Mesendoderm (in vitro differentiated cells): ENCODE data around the gene EPN2.

Experiments
- DNase-seq: peaks from one replicate; pipeline ENCODE4 v3.0.0; 2013
- H2AK5ac ChIP-seq: 2 replicates; pipeline ENCODE4 v1.6.1; 2013; ENCODE audit warnings: low read length, inconsistent platforms
- H2BK120ac ChIP-seq: 2 replicates; pipeline ENCODE4 v1.6.1; 2013; ENCODE audit warnings: low read depth, mild to moderate bottlenecking, low read length, moderate library complexity, mixed read lengths
- H2BK15ac ChIP-seq: replicated peaks from 2 replicates; pipeline ENCODE4 v1.6.1; 2013; ENCODE audit warnings: low read depth, mild to moderate bottlenecking, moderate library complexity
- H2BK5ac ChIP-seq: 2 replicates; pipeline ENCODE4 v1.6.1; 2013; ENCODE audit warnings: low read length, inconsistent platforms
- H3K18ac ChIP-seq: 2 replicates; pipeline ENCODE4 v1.6.1; 2013; ENCODE audit warnings: mild to moderate bottlenecking, low read length, mixed read lengths
- H3K23ac ChIP-seq: one replicate; pipeline ENCODE4 v1.6.1; 2013; ENCODE audit warnings: low read length
- H3K27ac ChIP-seq: 2 replicates; pipeline ENCODE4 v1.5.1; 2013; ENCODE audit warnings: low read depth, mild to moderate bottlenecking, inconsistent platforms, low read length, moderate library complexity
- H3K27me3 ChIP-seq: 2 replicates; pipeline ENCODE4 v1.6.1; 2013; ENCODE audit warnings: low read length, control low read depth, mild to moderate bottlenecking, inconsistent platforms; ENCODE audit not compliant: insufficient read depth, poor library complexity
- H3K36me3 ChIP-seq: 2 replicates; pipeline ENCODE4 v1.6.1; 2013; ENCODE audit warnings: low read length, inconsistent platforms; ENCODE audit not compliant: control insufficient read depth, insufficient read depth
- H3K4ac ChIP-seq: one replicate; pipeline ENCODE4 v1.6.1; 2013; ENCODE audit warnings: low read depth, mild to moderate bottlenecking, low read length, moderate library complexity
- H3K4me1 ChIP-seq: 2 replicates; pipeline ENCODE4 v1.6.1; 2013; ENCODE audit warnings: low read depth, low read length, inconsistent platforms; ENCODE audit not compliant: control insufficient read depth
- H3K4me2 ChIP-seq: 2 replicates; pipeline ENCODE4 v1.6.1; 2013; ENCODE audit warnings: low read length
- H3K4me3 ChIP-seq: 2 replicates; pipeline ENCODE4 v1.5.1; 2013; ENCODE audit warnings: mild to moderate bottlenecking, low read length
- H3K56ac ChIP-seq: one replicate; pipeline ENCODE4 v1.6.1; 2013; ENCODE audit warnings: low read length
- H3K79me1 ChIP-seq: 2 replicates; pipeline ENCODE4 v1.6.1; 2013; ENCODE audit warnings: low read length, inconsistent platforms
- H3K79me2 ChIP-seq: 2 replicates; pipeline ENCODE4 v1.6.1; 2013; ENCODE audit warnings: mild to moderate bottlenecking, low read length; ENCODE audit not compliant: control insufficient read depth, insufficient read depth
- H3K9ac ChIP-seq: 2 replicates; pipeline ENCODE4 v1.6.1; 2013; ENCODE audit warnings: low read length, inconsistent platforms
- H4K5ac ChIP-seq: one replicate; pipeline ENCODE4 v1.6.1; 2013; ENCODE audit warnings: low read length
- H4K8ac ChIP-seq: one replicate; pipeline ENCODE4 v1.6.1; 2013; ENCODE audit warnings: low read depth, mild to moderate bottlenecking, control low read depth, low read length, moderate library complexity
- WGBS: extraction: QIAGEN DNeasy Blood & Tissue Kit; methylation state at CpG from one replicate; pipeline ENCODE4 v1.1.7; 2013; ENCODE audit warnings: low lambda C conversion rate, missing lambda C conversion rate; ENCODE audit not compliant: insufficient coverage; ENCODE audit errors: extremely low coverage; 5-methylcytosine and 5-hydroxymethylcytosine counted together

Gene EPN2

GRCh38 chr17:19264681-19265080, 27.5 kb downstream of the EPN2 start:
- no peak overlapping the region for H3K4ac ChIP-seq
- H2BK15ac ChIP-seq = no peak overlapping the region
- no peaks in the 10 kb centered on the region for H3K4me1 ChIP-seq
- no peak overlapping the region for H4K5ac ChIP-seq
- no peak overlapping the region for H3K27ac ChIP-seq
- no peak overlapping the region for H3K18ac ChIP-seq
- H3K23ac ChIP-seq = no peak overlapping the region
- H4K8ac ChIP-seq = no peak overlapping the region
- H3K4me2 ChIP-seq = no peak overlapping the region
- no peak overlapping the region for H2AK5ac ChIP-seq
- peaks cover 16% of the 10 kb centered on the region for H3K79me2 ChIP-seq
- peaks cover 36% of the 10 kb centered on the region for H3K79me1 ChIP-seq
- DNase-seq = no peak
- H2BK120ac ChIP-seq = no peak overlapping the region
- no CpG with 5 or more reads among the region's 6 CpGs for WGBS
- no peaks in the 10 kb centered on the region for H3K36me3 ChIP-seq
- no peak overlapping the region for H3K9ac ChIP-seq
- no peak overlapping the region for H2BK5ac ChIP-seq
- no peaks in the 10 kb centered on the region for H3K27me3 ChIP-seq
- no peak overlapping the region for H3K56ac ChIP-seq
- no peak overlapping the region for H3K4me3 ChIP-seq

GRCh38 chr17:19265755-19266154, 28.6 kb downstream of the EPN2 start:
- no peak overlapping the region for H2BK5ac ChIP-seq
- peaks cover 10% of the 10 kb centered on the region for H3K79me2 ChIP-seq
- no peak overlapping the region for H2AK5ac ChIP-seq
- no peak overlapping the region for H4K5ac ChIP-seq
- H2BK120ac ChIP-seq = no peak overlapping the region
- no peaks in the 10 kb centered on the region for H3K36me3 ChIP-seq
- DNase-seq = no peak
- H3K4me2 ChIP-seq = no peak overlapping the region
- WGBS = no CpG with 5 or more reads among the region's 6 CpGs
- H3K23ac ChIP-seq = no peak overlapping the region
- H3K27ac ChIP-seq = no peak overlapping the region
- no peak overlapping the region for H3K56ac ChIP-seq
- H3K4me1 ChIP-seq = no peaks in the 10 kb centered on the region
- H3K4me3 ChIP-seq = no peak overlapping the region
- H2BK15ac ChIP-seq = no peak overlapping the region
- H3K79me1 ChIP-seq = peaks cover 32% of the 10 kb centered on the region
- H3K18ac ChIP-seq = no peak overlapping the region
- no peaks in the 10 kb centered on the region for H3K27me3 ChIP-seq
- no peak overlapping the region for H3K4ac ChIP-seq
- H3K9ac ChIP-seq = no peak overlapping the region
- no peak overlapping the region for H4K8ac ChIP-seq

GRCh38 chr17:19268611-19269010, 31.4 kb downstream of the EPN2 start:
- H3K4me2 ChIP-seq = no peak overlapping the region
- H4K8ac ChIP-seq = no peak overlapping the region
- peaks cover 36% of the 10 kb centered on the region for H3K79me1 ChIP-seq
- H3K23ac ChIP-seq = no peak overlapping the region
- DNase-seq = no peak
- no peak overlapping the region for H3K4me3 ChIP-seq
- H3K27ac ChIP-seq = no peak overlapping the region
- H3K9ac ChIP-seq = no peak overlapping the region
- H3K79me2 ChIP-seq = peaks cover 7% of the 10 kb centered on the region
- no CpG with 5 or more reads among the region's 3 CpGs for WGBS
- H2BK15ac ChIP-seq = no peak overlapping the region
- no peak overlapping the region for H2AK5ac ChIP-seq
- no peak overlapping the region for H3K18ac ChIP-seq
- no peak overlapping the region for H3K4ac ChIP-seq
- no peaks in the 10 kb centered on the region for H3K4me1 ChIP-seq
- no peak overlapping the region for H3K56ac ChIP-seq
- no peak overlapping the region for H2BK5ac ChIP-seq
- no peaks in the 10 kb centered on the region for H3K27me3 ChIP-seq
- no peak overlapping the region for H2BK120ac ChIP-seq
- H4K5ac ChIP-seq = no peak overlapping the region
- no peaks in the 10 kb centered on the region for H3K36me3 ChIP-seq

- Histone ChIP-seq H2BK15ac (no peak overlapping the region), H3K9ac (no peak overlapping the region), H3K4me3 (no peak overlapping the region), H3K4me1 (no peaks in the 10 kb centered on the region), H3K36me3 (no peaks in the 10 kb centered on the region), H3K27ac (no peak overlapping the region), H4K5ac (no peak overlapping the region), H3K79me2 (peaks cover 6% of the 10 kb centered on the region), H2BK5ac (no peak overlapping the region), H2BK120ac (no peak overlapping the region), H3K4ac (no peak overlapping the region), H3K27me3 (no peaks in the 10 kb centered on the region), H3K23ac (no peak overlapping the region), H3K56ac (no peak overlapping the region), H3K79me1 (peaks cover 36% of the 10 kb centered on the region), H4K8ac (no peak overlapping the region), H3K4me2 (no peak overlapping the region), H2AK5ac (no peak overlapping the region), H3K18ac (no peak overlapping the region)
- no CpG with 5 or more reads among the region's 1 CpG for WGBS
- no peak for DNase-seq
These were observed 31.9 kb downstream of the EPN2 start for GRCh38 chr17:19269106-19269505.

GRCh38 chr17:19269641-19270040, 32.5 kb downstream of the EPN2 start:
- no peak overlapping the region for H3K4ac ChIP-seq
- H3K79me2 ChIP-seq = peaks cover 8% of the 10 kb centered on the region
- no peak overlapping the region for H2BK120ac ChIP-seq
- H3K79me1 ChIP-seq = peaks cover 40% of the 10 kb centered on the region
- H3K27ac ChIP-seq = no peak overlapping the region
- H3K4me1 ChIP-seq = no peaks in the 10 kb centered on the region
- no peak overlapping the region for H4K8ac ChIP-seq
- no peak overlapping the region for H2BK15ac ChIP-seq
- no CpG with 5 or more reads among the region's 3 CpGs for WGBS
- no peak overlapping the region for H3K9ac ChIP-seq
- no peak for DNase-seq
- no peak overlapping the region for H4K5ac ChIP-seq
- no peaks in the 10 kb centered on the region for H3K36me3 ChIP-seq
- H3K56ac ChIP-seq = no peak overlapping the region
- no peak overlapping the region for H3K4me2 ChIP-seq
- H2BK5ac ChIP-seq = no peak overlapping the region
- no peak overlapping the region for H3K4me3 ChIP-seq
- no peak overlapping the region for H2AK5ac ChIP-seq
- H3K18ac ChIP-seq = no peak overlapping the region
- H3K23ac ChIP-seq = no peak overlapping the region
- no peaks in the 10 kb centered on the region for H3K27me3 ChIP-seq

GRCh38 chr17:19270347-19270703, 33.2 kb downstream of the EPN2 start:
- Histone ChIP-seq H3K27ac (no peak overlapping the region), H3K36me3 (no peaks in the 10 kb centered on the region)

More at GRCh38 chr17:19270347-19270703, 33.2 kb downstream of the EPN2 start:
- no peak overlapping the region for H3K18ac ChIP-seq
- no peak overlapping the region for H2AK5ac ChIP-seq
- H4K8ac ChIP-seq = no peak overlapping the region
- H3K27me3 ChIP-seq = no peaks in the 10 kb centered on the region
- H3K79me2 ChIP-seq = peaks cover 11% of the 10 kb centered on the region
- H3K4me1 ChIP-seq = no peaks in the 10 kb centered on the region
- H3K4me2 ChIP-seq = no peak overlapping the region
- no peak overlapping the region for H2BK5ac ChIP-seq
- no peak overlapping the region for H3K23ac ChIP-seq
- no peak overlapping the region for H3K4me3 ChIP-seq
- no CpG with 5 or more reads among the region's 3 CpGs for WGBS
- no peak for DNase-seq
- H4K5ac ChIP-seq = no peak overlapping the region
- H2BK120ac ChIP-seq = no peak overlapping the region
- H2BK15ac ChIP-seq = no peak overlapping the region
- peaks cover 44% of the 10 kb centered on the region for H3K79me1 ChIP-seq
- no peak overlapping the region for H3K56ac ChIP-seq
- no peak overlapping the region for H3K9ac ChIP-seq
- no peak overlapping the region for H3K4ac ChIP-seq
